Panc1 (cell line): Measurements from ENCODE around the gene ZFP36L2. TPM values are rescaled to one million over a fixed set of nuclear protein-coding genes. Genes with fewer than 3 reads are reported as not detected.

ENCODE experiments used
- ATAC-seq: fragments of 200-7000 bp; cut with Tn5 transposase; 2 replicates; pipeline ENCODE4 v1.9.1; 2020; ENCODE audit warnings: mild to moderate bottlenecking, moderate library complexity
- BruUV-seq: library from RNA; stranded (reverse); fragments of 400-500 nt; replicated peaks from 2 replicates; lab custom pipeline; 2021; lab: Mats Ljungman, UMichigan
- CTCF ChIA-PET: fragments of 300-600 bp; sonication (Branson Sonifier 250); formaldehyde crosslinking; loops from one replicate; lab custom pipeline; 2022; ENCODE audit warnings: antibody characterized with exemption; lab: Charles Lee
- POLR2A ChIA-PET: fragments of 300-600 bp; sonication (Branson Sonifier 250); formaldehyde crosslinking; loops from one replicate; lab custom pipeline; 2022; ENCODE audit warnings: antibody characterized with exemption; lab: Charles Lee
- DNase-seq: peaks from one replicate; pipeline ENCODE4 v3.0.0-alpha.2; 2010; ENCODE audit warnings: low read depth, low spot score
- H3K27ac ChIP-seq: 2 replicates; pipeline ENCODE4 v1.5.1; 2011; ENCODE audit warnings: mild to moderate bottlenecking, low read length, inconsistent platforms
- H3K27me3 ChIP-seq: fragments of 200-500 bp; sonication (Bioruptor generic); 2 replicates; pipeline ENCODE4 v1.6.0; 2014; ENCODE audit warnings: low read length, inconsistent platforms; ENCODE audit not compliant: control insufficient read depth, insufficient read depth
- H3K36me3 ChIP-seq: fragments of 200-500 bp; sonication (Bioruptor generic); 2 replicates; pipeline ENCODE4 v1.5.1; 2014; ENCODE audit warnings: inconsistent platforms, mild to moderate bottlenecking, low read length, moderate library complexity; ENCODE audit not compliant: control insufficient read depth, insufficient read depth
- H3K4me1 ChIP-seq: 2 replicates; pipeline ENCODE4 v1.5.1; 2011; ENCODE audit warnings: inconsistent platforms, mild to moderate bottlenecking, low read length, moderate library complexity; ENCODE audit not compliant: control insufficient read depth, insufficient read depth
- H3K4me3 ChIP-seq, 2 experiments: 2 replicates each; pipeline ENCODE4 v1.5.1; 2011 to 2012; ENCODE audit warnings: low read depth in 2 of 2, low read length in 2 of 2, mild to moderate bottlenecking in 2 of 2, inconsistent platforms in 1 of 2, moderate library complexity in 1 of 2
- H3K9me3 ChIP-seq: fragments of 200-500 bp; sonication (Bioruptor generic); 2 replicates; pipeline ENCODE4 v1.5.1; 2014; ENCODE audit warnings: low read depth, mild to moderate bottlenecking, inconsistent platforms, low read length, moderate library complexity; ENCODE audit not compliant: control insufficient read depth, insufficient read depth
- CTCF ChIP-seq: fragments of 450-650 bp; IDR thresholded peaks from 2 replicates; pipeline ENCODE4 v1.5.1; 2017; ENCODE audit warnings: mild to moderate bottlenecking
- POLR2AphosphoS5 ChIP-seq: IDR thresholded peaks from 2 replicates; pipeline ENCODE4 v1.6.1; 2012; ENCODE audit warnings: mild to moderate bottlenecking, low read depth, low read length, moderate library complexity
- REST ChIP-seq, 2 experiments: IDR thresholded peaks; 2 replicates each; pipeline ENCODE4 v1.6.1; 2011 to 2012; ENCODE audit warnings: low read depth in 2 of 2, control low read depth in 1 of 2, low read length in 1 of 2, mild to moderate bottlenecking in 1 of 2, moderate library complexity in 1 of 2; ENCODE audit not compliant: insufficient read depth in 1 of 2
- SIN3A ChIP-seq: IDR thresholded peaks from 2 replicates; pipeline ENCODE4 v1.6.1; 2012; ENCODE audit warnings: low read depth, mild to moderate bottlenecking, low read length, moderate library complexity, borderline replicate concordance; ENCODE audit not compliant: insufficient read depth
- TCF7L2 ChIP-seq: IDR thresholded peaks from 2 replicates; pipeline ENCODE4 v1.6.1; 2011; ENCODE audit warnings: mild to moderate bottlenecking, low read depth, low read length, inconsistent platforms
- in situ Hi-C: cut with HindIII; loops from 2 replicates; pipeline ENCODE4 v1.10.0; 2016; ENCODE audit warnings: low sequenced_read_pairs, low pct_unique_long_range_greater_than_20kb
- intact Hi-C: fragments of 100-400 bp; cut with micrococcal nuclease; formaldehyde crosslinking; loops from one replicate; pipeline ENCODE4 v1.10.0; 2022; ENCODE audit not compliant: unreplicated experiment
- total RNA-seq: library from RNA; stranded (reverse); gene quantifications from one replicate; pipeline ENCODE4 v1.2.1, GENCODE V29; 2021; ENCODE audit not compliant: unreplicated experiment

Gene ZFP36L2
- total RNA-seq, 1 experiment from 2014 or later, result 46.3 TPM

- intact Hi-C loops, result no loop called here
- Histone ChIP-seq H3K4me3 (no peak overlapping the region), H3K27me3 (no peaks in the 10 kb centered on the region), H3K4me1 (no peaks in the 10 kb centered on the region), H3K9me3 (no peaks in the 10 kb centered on the region), H3K27ac (no peak overlapping the region), H3K36me3 (no peaks in the 10 kb centered on the region)
- CTCF ChIA-PET, result no interaction called here
- no peak for TF ChIP-seq REST (IDR thresholded peaks at IDR 0.05; ENCODE audit: insufficient read depth in 1 of 2, low read depth in 2 of 2, low read length in 1 of 2)
- no peak for TF ChIP-seq TCF7L2
- TF ChIP-seq SIN3A, result no peak
- no peak for TF ChIP-seq CTCF
- TF ChIP-seq POLR2AphosphoS5, result no peak
- in situ Hi-C loops, result no loop called here
- ATAC-seq (no peak), DNase-seq (no peak)
- BruUV-seq, result no TSS peak
- POLR2A ChIA-PET, result no interaction called here
Observed at GRCh38 chr2:43186321-43186678, 40.1 kb downstream of the ZFP36L2 start.

- Histone ChIP-seq H3K4me1 (peaks cover 2% of the 10 kb centered on the region), H3K27me3 (no peaks in the 10 kb centered on the region), H3K9me3 (no peaks in the 10 kb centered on the region), H3K4me3 (no peak overlapping the region), H3K36me3 (no peaks in the 10 kb centered on the region), H3K27ac (peak overlapping the region; percentile 40; the same call in 1 of the 2 replicates)
- TF ChIP-seq SIN3A, result no peak
- no peak for TF ChIP-seq TCF7L2
- no peak for TF ChIP-seq POLR2AphosphoS5
- TF ChIP-seq CTCF, result no peak
- TF ChIP-seq REST (IDR thresholded peaks at IDR 0.05; ENCODE audit: insufficient read depth in 1 of 2, low read depth in 2 of 2, low read length in 1 of 2), result no peak
- DNase-seq (no peak), ATAC-seq (no peak)
- BruUV-seq, result no TSS peak
- CTCF ChIA-PET, result no interaction called here
- intact Hi-C loops, result no loop called here
- POLR2A ChIA-PET, result interaction anchor here (0.6 kb wide), 1 partner anchor 11 kb away, joined by 3 read pairs; no protein-coding TSS in a partner anchor
- in situ Hi-C loops, result no loop called here
Observed at GRCh38 chr2:43185146-43185545, 41.3 kb downstream of the ZFP36L2 start.
